NCI-H510A (cell line): ENCODE data around the gene CUX1.

Experiments used
- DNase-seq: peaks from one replicate; lab custom pipeline; 2025; lab: John Stamatoyannopoulos, UW

The CUX1 gene

GRCh38 chr7:101957744-101958525, 140.5 kb downstream of the CUX1 start:
- no peak for DNase-seq

- DNase-seq, result no peak
Observed at GRCh38 chr7:101959342-101959741, 141.9 kb downstream of the CUX1 start.

- DNase-seq, result no peak
Observed at GRCh38 chr7:101959829-101960228, 142.4 kb downstream of the CUX1 start.

- no peak for DNase-seq
Observed at GRCh38 chr7:101960323-101960722, 142.9 kb downstream of the CUX1 start.

GRCh38 chr7:101960985-101961708, 143.7 kb downstream of the CUX1 start:
- no peak for DNase-seq

- no peak for DNase-seq
Observed at GRCh38 chr7:101961811-101962210, 144.4 kb downstream of the CUX1 start.

GRCh38 chr7:101963693-101964092, 146.3 kb downstream of the CUX1 start:
- DNase-seq, result no peak

- no peak for DNase-seq
Observed at GRCh38 chr7:101964680-101965452, 147.4 kb downstream of the CUX1 start.

GRCh38 chr7:101968720-101969466, 151.5 kb downstream of the CUX1 start:
- no peak for DNase-seq

GRCh38 chr7:101969997-101970585, 152.7 kb downstream of the CUX1 start:
- DNase-seq, result no peak

- no peak for DNase-seq
Observed at GRCh38 chr7:101970801-101971200, 153.4 kb downstream of the CUX1 start.

GRCh38 chr7:101971457-101971856, 154.0 kb downstream of the CUX1 start:
- no peak for DNase-seq

- DNase-seq, result no peak
Observed at GRCh38 chr7:101972627-101973026, 155.2 kb downstream of the CUX1 start.

GRCh38 chr7:101973130-101973529, 155.7 kb downstream of the CUX1 start:
- no peak for DNase-seq

- no peak for DNase-seq
Observed at GRCh38 chr7:101974393-101974792, 157.0 kb downstream of the CUX1 start.

GRCh38 chr7:101975046-101975445, 157.6 kb downstream of the CUX1 start:
- no peak for DNase-seq

GRCh38 chr7:101976411-101976810, 159.0 kb downstream of the CUX1 start:
- DNase-seq, result no peak

- DNase-seq, result no peak
Observed at GRCh38 chr7:101977249-101977648, 159.8 kb downstream of the CUX1 start.

- no peak for DNase-seq
Observed at GRCh38 chr7:101978683-101979082, 161.3 kb downstream of the CUX1 start.

- DNase-seq, result no peak
Observed at GRCh38 chr7:101983147-101983811, 165.9 kb downstream of the CUX1 start.
